Transverse colon (tissue), 4 donors: ENCODE data around the gene MACROD1.

Experiments used
- POLR2A ChIP-seq: fragments of 450-650 bp; IDR thresholded peaks from one replicate; pipeline ENCODE4 v1.6.1; 2016; ENCODE audit warnings: antibody characterized with exemption, mild to moderate bottlenecking, moderate library complexity
- POLR2AphosphoS5 ChIP-seq, 3 donors: sonication (generic); formaldehyde crosslinking; IDR thresholded peaks; one replicate each; pipeline ENCODE4 v1.6.1; 2016; ENCODE audit warnings: antibody characterized with exemption in 3 of 3
- TF ChIP-seq, protein P1 (sequence below), 5 experiments: fragments of 200-600 bp in 3 of 5; fragments of 450-650 bp in 2 of 5; sonication (generic) in 3 of 5; IDR thresholded peaks; 1 replicate in 2 of 5; 2 replicates in 3 of 5; pipeline ENCODE4 v1.5.1; 2016 to 2017; ENCODE audit warnings: antibody characterized with exemption in 5 of 5, inconsistent platforms in 3 of 5, mild to moderate bottlenecking in 2 of 5, moderate library complexity in 1 of 5

DNA sequence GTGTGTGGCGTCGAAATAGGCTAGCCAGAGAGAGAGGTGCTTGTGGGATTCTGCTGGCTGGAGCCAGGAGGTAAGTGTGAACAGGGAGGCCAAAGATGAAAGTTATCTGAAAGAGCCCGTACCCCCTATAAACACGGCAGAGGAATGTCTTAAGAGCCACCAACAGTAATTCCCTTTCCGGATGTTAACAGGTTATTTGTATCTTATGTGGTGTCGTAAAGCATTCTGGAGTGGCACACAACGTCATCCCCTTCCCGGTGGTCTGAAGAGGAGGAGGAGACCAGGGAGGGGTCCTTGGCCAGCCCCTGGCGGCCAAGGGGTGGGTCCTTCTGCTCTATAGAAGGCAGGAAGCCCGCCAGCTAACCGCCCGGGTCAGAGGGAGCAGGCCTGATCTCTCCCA lies 39.5 kb downstream of the MACROD1 start:
- TF ChIP-seq, protein P1, sequence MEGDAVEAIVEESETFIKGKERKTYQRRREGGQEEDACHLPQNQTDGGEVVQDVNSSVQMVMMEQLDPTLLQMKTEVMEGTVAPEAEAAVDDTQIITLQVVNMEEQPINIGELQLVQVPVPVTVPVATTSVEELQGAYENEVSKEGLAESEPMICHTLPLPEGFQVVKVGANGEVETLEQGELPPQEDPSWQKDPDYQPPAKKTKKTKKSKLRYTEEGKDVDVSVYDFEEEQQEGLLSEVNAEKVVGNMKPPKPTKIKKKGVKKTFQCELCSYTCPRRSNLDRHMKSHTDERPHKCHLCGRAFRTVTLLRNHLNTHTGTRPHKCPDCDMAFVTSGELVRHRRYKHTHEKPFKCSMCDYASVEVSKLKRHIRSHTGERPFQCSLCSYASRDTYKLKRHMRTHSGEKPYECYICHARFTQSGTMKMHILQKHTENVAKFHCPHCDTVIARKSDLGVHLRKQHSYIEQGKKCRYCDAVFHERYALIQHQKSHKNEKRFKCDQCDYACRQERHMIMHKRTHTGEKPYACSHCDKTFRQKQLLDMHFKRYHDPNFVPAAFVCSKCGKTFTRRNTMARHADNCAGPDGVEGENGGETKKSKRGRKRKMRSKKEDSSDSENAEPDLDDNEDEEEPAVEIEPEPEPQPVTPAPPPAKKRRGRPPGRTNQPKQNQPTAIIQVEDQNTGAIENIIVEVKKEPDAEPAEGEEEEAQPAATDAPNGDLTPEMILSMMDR (IDR thresholded peaks at IDR 0.05), result no peak
- TF ChIP-seq POLR2A (no peak), POLR2AphosphoS5 (IDR thresholded peaks at IDR 0.05) (no peak)
